GM21737 (cell line): ENCODE results near the gene GOLGA1.
"Not testable (repeated sequence)": the region's sequence is repeated elsewhere in the genome, so short reads cannot be mapped to it uniquely, and the experiment has no call there.

Experiments used
- ATAC-seq: cut with Tn5 transposase; IDR thresholded peaks from one replicate; pipeline ENCODE4 v1.9.1; 2021; ENCODE audit warnings: mild to moderate bottlenecking, moderate library complexity; ENCODE audit not compliant: unreplicated experiment

The GOLGA1 gene

GRCh38 chr9:124941679-124942561 lies 1.0 kb upstream of the GOLGA1 start:
- peak; percentile 28 for ATAC-seq

DNA sequence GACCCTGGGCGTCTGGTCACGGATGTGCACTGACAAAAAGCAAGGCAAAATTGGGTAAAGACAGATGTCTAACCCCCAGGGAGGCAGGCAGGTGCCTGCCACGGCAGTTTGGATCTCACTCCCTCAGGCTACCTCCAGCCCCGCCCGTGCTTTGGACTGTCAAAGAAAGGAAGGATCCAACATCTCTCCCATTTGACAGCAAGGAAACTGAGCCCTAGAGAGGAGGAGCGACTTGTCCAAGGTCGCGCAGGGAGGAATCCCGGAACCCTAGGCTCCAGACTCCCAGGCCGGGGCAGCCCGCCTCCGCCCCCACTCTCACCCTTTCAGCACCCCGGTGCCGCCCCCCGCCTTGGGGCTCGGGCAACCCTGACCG lies 376 bp downstream of the GOLGA1 start:
- ATAC-seq = peak; percentile 25

DNA sequence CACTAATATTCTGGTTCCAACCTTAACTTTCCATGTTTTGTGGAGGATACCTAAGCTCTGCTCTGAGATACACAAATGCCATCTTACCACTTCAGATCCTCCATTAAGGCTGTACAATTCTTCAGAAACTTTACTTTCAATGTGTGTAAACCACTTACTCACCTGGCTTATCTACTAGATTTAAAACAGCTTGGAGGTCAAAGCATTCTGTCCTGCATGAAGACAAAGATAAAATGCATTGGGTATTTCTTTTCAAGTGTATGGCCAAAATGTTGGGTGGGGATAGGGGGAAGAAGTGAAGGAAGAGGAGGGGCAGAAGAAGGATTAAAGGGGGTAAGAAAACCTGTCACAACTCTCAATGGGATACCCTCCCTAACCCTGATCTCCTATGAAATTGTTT lies 939 bp downstream of the GOLGA1 start:
- no peak for ATAC-seq

- ATAC-seq = no peak
Measured at GRCh38 chr9:124934290-124934689, 6.6 kb downstream of the GOLGA1 start.

DNA sequence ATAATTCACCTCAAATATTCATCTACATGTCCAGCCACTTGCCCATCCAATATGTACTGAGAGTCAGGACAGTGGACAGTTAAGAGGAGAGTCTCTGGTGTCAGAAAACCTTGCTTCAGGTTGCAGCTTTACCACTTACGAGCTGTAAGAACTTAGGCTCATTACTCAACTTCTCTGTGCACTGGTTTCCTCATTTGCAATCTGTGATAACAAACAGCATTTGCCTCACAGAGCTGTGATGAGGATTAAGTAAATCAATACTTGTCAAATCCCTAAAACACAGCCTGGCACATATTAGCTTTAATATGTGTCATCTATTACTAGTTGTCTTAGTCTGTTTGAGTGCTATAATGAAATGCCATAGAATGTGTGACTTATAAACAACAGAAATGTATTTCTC lies 8.6 kb downstream of the GOLGA1 start:
- no peak for ATAC-seq

- ATAC-seq = no peak
Measured at GRCh38 chr9:124929464-124929863, 11.4 kb downstream of the GOLGA1 start.

- ATAC-seq = no peak
Measured at GRCh38 chr9:124928116-124928515, 12.8 kb downstream of the GOLGA1 start.

- not testable (repeated sequence) for ATAC-seq
Measured at GRCh38 chr9:124920394-124920793, 20.5 kb downstream of the GOLGA1 start.

DNA sequence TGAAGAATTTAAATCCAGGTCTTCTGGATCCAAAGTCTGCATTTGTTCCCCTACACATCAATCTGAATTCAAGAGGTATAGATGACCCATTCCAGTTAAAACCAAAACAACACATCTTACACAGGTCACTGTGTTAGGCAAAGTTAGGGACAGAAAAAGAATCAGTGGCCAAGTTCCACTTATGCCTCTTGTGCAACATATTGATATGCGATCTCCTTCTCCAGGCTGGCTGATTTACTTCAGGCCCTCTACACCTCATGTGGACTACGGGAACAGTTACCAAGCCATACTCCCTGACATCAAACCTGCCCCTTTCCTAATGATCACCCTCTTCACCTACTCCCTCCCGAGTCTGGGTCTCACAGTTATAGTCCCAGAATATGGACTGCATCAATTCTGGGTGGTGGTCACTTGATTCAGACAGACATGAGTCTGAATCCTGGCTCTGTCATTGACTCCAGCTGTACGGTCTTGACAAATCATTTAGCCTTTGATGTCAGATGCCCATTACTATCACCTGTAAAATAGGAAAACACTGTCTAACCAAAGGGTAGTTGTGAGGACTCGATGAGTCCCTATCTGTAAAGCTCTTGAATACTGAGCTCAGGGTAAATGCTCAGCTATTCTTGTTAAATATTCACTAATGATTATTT lies 26.0 kb downstream of the GOLGA1 start:
- no peak for ATAC-seq

- no peak for ATAC-seq
Measured at GRCh38 chr9:124913378-124913777, 27.5 kb downstream of the GOLGA1 start.

GRCh38 chr9:124911766-124912165 lies 29.1 kb downstream of the GOLGA1 start:
- ATAC-seq = no peak

DNA sequence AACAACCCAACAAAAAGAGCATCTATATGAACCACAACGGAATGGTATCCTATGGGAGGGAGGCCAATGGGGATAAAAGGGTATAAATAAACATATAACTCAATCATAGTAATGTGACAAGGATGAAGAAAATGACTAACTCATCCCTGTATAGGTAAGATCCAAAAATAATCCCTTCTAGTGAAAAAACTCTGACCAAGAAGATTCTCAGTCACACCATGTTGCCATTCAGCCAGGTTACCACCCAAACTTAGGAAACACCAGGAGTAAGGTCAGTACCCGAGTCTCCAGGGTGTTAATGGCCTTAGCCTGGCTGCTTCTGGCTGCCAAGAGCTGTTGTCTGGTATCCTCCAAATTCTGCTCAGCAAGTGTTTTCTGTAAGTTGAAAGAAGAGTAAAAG lies 32.8 kb downstream of the GOLGA1 start:
- no peak for ATAC-seq

- ATAC-seq = no peak
Measured at GRCh38 chr9:124906966-124907365, 33.9 kb downstream of the GOLGA1 start.

GRCh38 chr9:124899845-124900244 lies 41.0 kb downstream of the GOLGA1 start:
- ATAC-seq = no peak

- ATAC-seq = no peak
Measured at GRCh38 chr9:124897570-124898460, 43.1 kb downstream of the GOLGA1 start.

DNA sequence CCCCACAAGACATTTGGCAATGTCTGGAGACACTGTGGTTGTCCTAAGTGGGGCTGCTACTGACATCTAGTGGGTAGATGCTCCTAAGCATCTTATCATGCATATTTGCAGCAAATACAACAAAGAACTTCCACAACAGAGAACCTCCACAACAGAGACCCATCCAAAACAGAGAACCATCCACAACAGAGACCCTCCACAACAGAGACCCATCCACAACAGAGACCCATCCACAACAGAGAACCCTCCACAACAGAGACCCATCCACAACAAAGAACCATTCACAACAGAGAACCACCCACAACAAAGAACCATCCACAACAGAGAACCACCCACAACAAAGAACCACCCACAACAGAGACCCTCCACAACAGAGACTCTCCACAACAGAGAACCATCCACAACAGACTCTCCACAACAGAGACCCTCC lies 46.1 kb downstream of the GOLGA1 start:
- ATAC-seq = no peak

GRCh38 chr9:124894035-124894740 lies 46.7 kb downstream of the GOLGA1 start:
- ATAC-seq = no peak

DNA sequence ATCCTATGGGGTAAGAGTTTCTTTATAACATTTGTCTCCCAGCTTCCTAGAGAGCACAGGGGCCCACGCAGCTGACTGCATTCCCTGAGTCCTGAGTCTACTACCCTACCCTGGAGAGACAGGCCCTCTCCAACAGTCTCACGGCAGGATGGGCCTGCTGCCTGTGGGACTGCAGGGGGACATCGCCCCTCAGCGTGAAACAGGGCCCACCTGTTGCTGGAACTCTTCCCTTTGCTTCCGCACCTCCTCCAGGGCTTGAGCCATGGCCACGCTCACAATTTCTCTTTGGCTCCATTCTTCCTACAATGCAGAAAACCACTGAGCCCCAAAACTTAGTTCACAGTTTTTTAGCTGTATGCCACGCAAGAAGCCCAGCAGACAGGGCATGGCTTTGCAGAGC lies 50.7 kb downstream of the GOLGA1 start:
- ATAC-seq = no peak

DNA sequence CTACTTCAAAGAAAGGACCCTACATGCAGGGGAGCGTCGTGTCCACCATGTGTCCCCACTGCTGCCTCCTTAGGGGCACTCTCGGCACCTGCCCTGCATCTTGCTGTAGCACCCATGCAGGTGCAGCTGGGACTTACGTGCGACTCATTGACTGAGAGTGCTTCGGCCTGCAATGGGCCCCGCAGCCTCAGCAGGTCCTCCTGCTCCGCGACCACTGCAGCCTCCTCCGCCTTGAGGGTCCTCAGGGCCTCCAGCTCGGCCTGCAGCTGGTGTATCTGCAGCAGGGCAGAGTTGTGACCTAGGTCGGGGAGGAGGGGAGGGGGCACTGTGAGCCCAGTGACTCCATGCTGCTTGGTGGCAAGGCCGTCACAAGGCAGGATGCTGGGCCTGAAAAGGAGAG lies 51.9 kb downstream of the GOLGA1 start:
- ATAC-seq = no peak

DNA sequence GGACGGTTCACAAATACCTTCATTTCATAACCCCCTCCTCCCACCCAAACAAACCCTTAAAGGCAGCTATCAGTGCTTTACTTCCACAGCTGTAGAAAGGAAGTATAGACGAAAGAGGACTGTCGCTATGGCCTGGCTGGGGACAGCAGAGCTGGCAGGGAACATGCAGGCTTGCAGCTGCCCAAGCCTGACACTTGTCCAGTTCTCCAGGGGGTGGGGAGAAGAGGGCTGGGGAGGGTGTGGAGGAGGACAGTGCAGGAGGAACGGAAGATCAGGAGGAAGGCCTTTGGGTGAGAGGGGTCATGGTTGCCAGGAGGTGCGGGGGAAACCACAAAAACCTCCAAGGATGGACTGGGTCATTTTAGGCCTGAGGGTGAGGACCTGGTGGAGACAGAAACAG lies 53.1 kb downstream of the GOLGA1 start:
- no peak for ATAC-seq
